ENCODE measurements around the gene ESR2. TPM values are rescaled to one million over a fixed set of nuclear protein-coding genes. Genes with fewer than 3 reads are reported as not detected.
"Not testable (repeated sequence)": the region's sequence is repeated elsewhere in the genome, so short reads cannot be mapped to it uniquely, and the experiment has no call there.

ESR2 gene
- total RNA-seq, 1 donor: not detected

DNA sequence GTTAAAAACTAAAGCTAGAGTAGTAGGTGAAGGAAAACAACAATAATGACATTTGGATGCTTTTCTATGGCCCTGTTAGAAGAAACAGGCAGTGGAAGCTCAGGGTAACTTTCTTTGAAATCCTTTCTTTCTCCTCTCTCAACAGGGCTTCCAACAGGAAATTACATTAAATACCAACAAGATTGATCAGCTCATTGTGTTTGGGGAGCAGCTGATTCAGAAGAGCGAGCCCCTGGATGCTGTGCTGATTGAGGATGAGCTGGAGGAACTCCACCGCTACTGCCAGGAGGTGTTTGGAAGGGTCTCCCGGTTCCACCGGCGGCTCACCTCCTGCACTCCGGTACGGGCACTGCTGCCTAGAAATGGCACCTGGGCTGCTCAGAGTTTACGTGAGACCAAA lies 81.5 kb downstream of the ESR2 start:
- Histone ChIP-seq H3K9me3 (ENCODE audit: low read depth, low read length) (no peaks in the 10 kb centered on the region), H3K4me2 (ENCODE audit: insufficient read depth, low read length) (no peak overlapping the region), H4K20me1 (ENCODE audit: insufficient read depth, low read length) (no peaks in the 10 kb centered on the region), H3K79me2 (ENCODE audit: insufficient read depth, low read length) (no peaks in the 10 kb centered on the region), H3K4me1 (ENCODE audit: insufficient read depth, low read length) (no peaks in the 10 kb centered on the region), H3K36me3 (ENCODE audit: insufficient read depth, low read length) (no peaks in the 10 kb centered on the region), H3K27me3 (ENCODE audit: insufficient read depth, low read length) (no peaks in the 10 kb centered on the region), H2AFZ (ENCODE audit: low read length) (no peak overlapping the region), H3K27ac (ENCODE audit: low read depth, low read length) (no peak overlapping the region), H3K4me3 (ENCODE audit: insufficient read depth, low read length) (no peak overlapping the region)
- DNase-seq (ENCODE audit: insufficient read length, low spot score, missing footprints): no peak
- TF ChIP-seq, protein P1, sequence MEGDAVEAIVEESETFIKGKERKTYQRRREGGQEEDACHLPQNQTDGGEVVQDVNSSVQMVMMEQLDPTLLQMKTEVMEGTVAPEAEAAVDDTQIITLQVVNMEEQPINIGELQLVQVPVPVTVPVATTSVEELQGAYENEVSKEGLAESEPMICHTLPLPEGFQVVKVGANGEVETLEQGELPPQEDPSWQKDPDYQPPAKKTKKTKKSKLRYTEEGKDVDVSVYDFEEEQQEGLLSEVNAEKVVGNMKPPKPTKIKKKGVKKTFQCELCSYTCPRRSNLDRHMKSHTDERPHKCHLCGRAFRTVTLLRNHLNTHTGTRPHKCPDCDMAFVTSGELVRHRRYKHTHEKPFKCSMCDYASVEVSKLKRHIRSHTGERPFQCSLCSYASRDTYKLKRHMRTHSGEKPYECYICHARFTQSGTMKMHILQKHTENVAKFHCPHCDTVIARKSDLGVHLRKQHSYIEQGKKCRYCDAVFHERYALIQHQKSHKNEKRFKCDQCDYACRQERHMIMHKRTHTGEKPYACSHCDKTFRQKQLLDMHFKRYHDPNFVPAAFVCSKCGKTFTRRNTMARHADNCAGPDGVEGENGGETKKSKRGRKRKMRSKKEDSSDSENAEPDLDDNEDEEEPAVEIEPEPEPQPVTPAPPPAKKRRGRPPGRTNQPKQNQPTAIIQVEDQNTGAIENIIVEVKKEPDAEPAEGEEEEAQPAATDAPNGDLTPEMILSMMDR (IDR thresholded peaks at IDR 0.05; ENCODE audit: extremely low read depth, low read depth, low read length): no peak

DNA sequence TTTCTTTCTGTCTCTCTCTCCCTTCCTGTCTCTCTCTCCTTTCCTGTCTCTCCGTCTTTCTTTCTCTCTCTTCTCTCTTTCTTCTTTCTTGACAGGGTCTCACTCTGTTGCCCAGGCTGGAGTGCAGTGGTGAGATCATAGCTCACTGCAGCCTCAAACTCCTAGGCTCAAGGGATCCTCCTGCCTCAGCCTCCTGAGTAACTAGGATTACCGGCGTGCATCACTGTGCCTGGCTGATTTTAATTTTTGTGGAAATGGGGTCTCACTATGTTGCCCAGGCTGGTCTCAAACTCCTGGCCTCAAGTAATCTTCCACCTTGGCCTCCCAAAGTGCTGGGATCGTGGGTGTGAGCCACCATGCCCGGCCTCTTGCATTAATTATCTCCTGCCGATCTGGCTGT lies 83.3 kb downstream of the ESR2 start:
- DNase-seq (ENCODE audit: insufficient read length, low spot score, missing footprints): not testable (repeated sequence)

DNA sequence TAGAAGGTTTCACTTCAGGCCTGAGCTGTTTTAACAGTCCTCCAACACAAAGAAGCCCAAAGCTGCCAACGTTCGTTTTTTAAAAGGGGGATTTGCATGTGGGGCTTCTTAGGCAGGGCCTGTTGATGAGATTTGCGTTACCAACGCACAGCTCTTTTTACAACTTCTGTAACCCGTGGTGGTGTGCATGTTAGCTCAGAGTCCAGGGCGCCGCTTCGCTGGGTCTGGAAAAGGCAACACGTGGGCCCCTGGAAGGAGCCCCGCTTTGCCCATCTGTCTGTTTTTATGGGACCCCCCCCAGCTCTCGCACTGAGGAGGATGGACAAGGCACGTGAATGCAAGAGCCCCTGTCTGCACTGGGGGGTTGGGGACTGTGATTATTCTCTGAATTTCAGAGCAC lies 84.0 kb downstream of the ESR2 start:
- Histone ChIP-seq H3K36me3 (ENCODE audit: insufficient read depth, low read length) (no peaks in the 10 kb centered on the region), H3K27ac (ENCODE audit: low read depth, low read length) (no peak overlapping the region), H3K79me2 (ENCODE audit: insufficient read depth, low read length) (no peaks in the 10 kb centered on the region), H3K27me3 (ENCODE audit: insufficient read depth, low read length) (no peaks in the 10 kb centered on the region), H3K9me3 (ENCODE audit: low read depth, low read length) (no peaks in the 10 kb centered on the region), H3K4me2 (ENCODE audit: insufficient read depth, low read length) (no peak overlapping the region), H3K4me1 (ENCODE audit: insufficient read depth, low read length) (no peaks in the 10 kb centered on the region), H3K4me3 (ENCODE audit: insufficient read depth, low read length) (no peak overlapping the region), H2AFZ (ENCODE audit: low read length) (no peak overlapping the region), H4K20me1 (ENCODE audit: insufficient read depth, low read length) (no peaks in the 10 kb centered on the region)
- no peak for DNase-seq (ENCODE audit: insufficient read length, low spot score, missing footprints)
- TF ChIP-seq, protein P1 (IDR thresholded peaks at IDR 0.05; ENCODE audit: extremely low read depth, low read depth, low read length): no peak

More for the DNA sequence above, 83.3 kb downstream of the ESR2 start:
- not testable (repeated sequence) for H2AFZ ChIP-seq (ENCODE audit: low read length); H3K4me2 ChIP-seq (ENCODE audit: insufficient read depth, low read length); H3K79me2 ChIP-seq (ENCODE audit: insufficient read depth, low read length); H3K27me3 ChIP-seq (ENCODE audit: insufficient read depth, low read length); H3K27ac ChIP-seq (ENCODE audit: low read depth, low read length); H3K36me3 ChIP-seq (ENCODE audit: insufficient read depth, low read length); H3K4me3 ChIP-seq (ENCODE audit: insufficient read depth, low read length); H3K9me3 ChIP-seq (ENCODE audit: low read depth, low read length); H3K4me1 ChIP-seq (ENCODE audit: insufficient read depth, low read length); H4K20me1 ChIP-seq (ENCODE audit: insufficient read depth, low read length)

DNA sequence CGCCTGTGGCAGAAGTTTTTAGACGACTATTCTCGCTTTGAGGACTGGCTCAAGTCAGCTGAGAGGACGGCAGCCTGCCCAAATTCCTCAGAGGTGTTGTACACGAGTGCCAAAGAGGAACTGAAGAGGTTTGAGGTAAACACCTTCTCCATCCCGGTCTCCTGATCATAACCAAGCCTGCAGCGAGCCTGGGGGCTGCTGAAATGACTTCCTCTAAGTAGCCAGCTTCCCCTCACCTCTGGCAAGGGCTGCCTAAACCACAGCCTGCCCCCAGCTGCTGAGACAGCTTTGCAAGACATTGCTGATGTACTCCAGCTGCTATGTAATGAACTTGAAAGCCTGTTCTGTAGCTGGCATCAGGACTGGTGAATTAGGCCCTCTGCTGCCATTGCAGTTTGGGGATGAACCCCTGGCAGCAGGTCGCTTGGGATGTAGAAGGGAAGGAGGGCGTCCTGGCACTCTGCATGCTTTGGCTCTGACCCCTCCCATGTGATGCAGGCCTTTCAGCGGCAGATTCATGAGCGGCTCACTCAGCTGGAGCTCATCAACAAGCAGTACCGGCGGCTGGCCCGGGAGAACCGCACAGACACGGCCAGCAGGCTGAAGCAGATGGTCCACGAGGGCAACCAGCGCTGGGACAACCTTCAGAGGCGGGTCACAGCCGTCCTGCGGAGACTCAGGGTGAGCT lies 84.6 kb downstream of the ESR2 start:
- H4K20me1 ChIP-seq (ENCODE audit: insufficient read depth, low read length): no peaks in the 10 kb centered on the region
- H3K27ac ChIP-seq (ENCODE audit: low read depth, low read length): no peak overlapping the region
- TF ChIP-seq, protein P1 (IDR thresholded peaks at IDR 0.05; ENCODE audit: extremely low read depth, low read depth, low read length): no peak
- no peaks in the 10 kb centered on the region for H3K36me3 ChIP-seq (ENCODE audit: insufficient read depth, low read length)
- no peaks in the 10 kb centered on the region for H3K27me3 ChIP-seq (ENCODE audit: insufficient read depth, low read length)
- no peak overlapping the region for H3K4me2 ChIP-seq (ENCODE audit: insufficient read depth, low read length)
- H2AFZ ChIP-seq (ENCODE audit: low read length): no peak overlapping the region
- H3K4me1 ChIP-seq (ENCODE audit: insufficient read depth, low read length): no peaks in the 10 kb centered on the region
- no peaks in the 10 kb centered on the region for H3K9me3 ChIP-seq (ENCODE audit: low read depth, low read length)
- H3K4me3 ChIP-seq (ENCODE audit: insufficient read depth, low read length): no peak overlapping the region
- H3K79me2 ChIP-seq (ENCODE audit: insufficient read depth, low read length): no peaks in the 10 kb centered on the region
- DNase-seq (ENCODE audit: insufficient read length, low spot score, missing footprints): no peak

Data from osteoblast (primary cell).